Endodermal cell (in vitro differentiated cells): Measurements from ENCODE around the gene CAMKMT. TPM values are rescaled to one million over a fixed set of nuclear protein-coding genes. Genes with fewer than 3 reads are reported as not detected.

Source experiments
- DNase-seq: peaks from one replicate; pipeline ENCODE4 v3.0.0-alpha.2; 2017
- H3K27ac ChIP-seq: 2 replicates; pipeline ENCODE4 v1.5.1; 2013; ENCODE audit warnings: mild to moderate bottlenecking, low read depth, low read length, moderate library complexity
- H3K27me3 ChIP-seq: 2 replicates; pipeline ENCODE4 v1.6.1; 2013; ENCODE audit warnings: mild to moderate bottlenecking, low read length, moderate library complexity; ENCODE audit not compliant: insufficient read depth, control insufficient read depth, poor library complexity, severe bottlenecking
- H3K36me3 ChIP-seq: 2 replicates; pipeline ENCODE4 v1.7.0; 2013; ENCODE audit warnings: mild to moderate bottlenecking, low read length, moderate library complexity; ENCODE audit not compliant: control insufficient read depth, insufficient read depth
- H3K4me1 ChIP-seq: one replicate; pipeline ENCODE4 v1.7.0; 2013; ENCODE audit warnings: low read length; ENCODE audit not compliant: control insufficient read depth, insufficient read depth
- H3K4me3 ChIP-seq: 2 replicates; pipeline ENCODE4 v1.5.1; 2013; ENCODE audit warnings: mild to moderate bottlenecking, low read length, moderate library complexity
- H3K9ac ChIP-seq: 2 replicates; pipeline ENCODE4 v1.6.1; 2013; ENCODE audit warnings: mild to moderate bottlenecking, low read length, moderate library complexity; ENCODE audit not compliant: poor library complexity, severe bottlenecking; ENCODE audit errors: extremely low read depth
- H3K9me3 ChIP-seq: 2 replicates; pipeline ENCODE4 v1.6.1; 2013; ENCODE audit warnings: mild to moderate bottlenecking, low read length, moderate library complexity; ENCODE audit not compliant: control insufficient read depth
- H3K27ac Mint-ChIP-seq: 2 replicates; pipeline ENCODE4 v1.8.0; 2020; ENCODE audit warnings: mixed read lengths
- H3K27me3 Mint-ChIP-seq: 2 replicates; pipeline ENCODE4 v1.8.0; 2021; ENCODE audit warnings: mild to moderate bottlenecking, mixed read lengths; ENCODE audit not compliant: insufficient read depth
- H3K36me3 Mint-ChIP-seq: 2 replicates; pipeline ENCODE4 v1.8.0; 2020; ENCODE audit warnings: low read depth, mixed read lengths
- H3K4me1 Mint-ChIP-seq: 2 replicates; pipeline ENCODE4 v1.8.0; 2020; ENCODE audit warnings: mixed read lengths
- H3K4me3 Mint-ChIP-seq: 2 replicates; pipeline ENCODE4 v1.8.0; 2020; ENCODE audit warnings: mild to moderate bottlenecking, moderate library complexity, mixed read lengths
- H3K9me3 Mint-ChIP-seq: 2 replicates; pipeline ENCODE4 v1.8.0; 2020; ENCODE audit warnings: mild to moderate bottlenecking, mixed read lengths
- WGBS, 2 experiments: methylation state at CpG; one replicate each; pipeline versions ENCODE4 v1.1.5 to v1.1.7; 2013; ENCODE audit warnings: missing lambda C conversion rate in 2 of 2, mixed read lengths in 1 of 2; ENCODE audit not compliant: insufficient coverage in 1 of 2, insufficient read length in 1 of 2; 5-methylcytosine and 5-hydroxymethylcytosine counted together
- total RNA-seq, 2 donors: library from RNA; stranded (reverse); fragmentation: NEBNext Ultra II Directional in 1 of 2; extraction: Animal tissue kit (Norgen Biotek cat#: 25700) in 1 of 2; gene quantifications; 2 replicates in 1 of 2; 3 replicates in 1 of 2; pipeline ENCODE4 v1.2.1, GENCODE V29; 2021
- TF ChIP-seq, protein P1 (sequence below): fragments of 200-600 bp; sonication (generic); conservative IDR thresholded peaks from 2 replicates; pipeline ENCODE4 v1.5.0; 2021; ENCODE audit warnings: antibody characterized with exemption, mild to moderate bottlenecking

Gene CAMKMT
- total RNA-seq, 2 donors from 2014 or later = 31.4 to 57.5 TPM

GRCh38 chr2:44569491-44569890, 207.7 kb downstream of the CAMKMT start:
- Mint-ChIP-seq H3K27me3 (no peaks in the 10 kb centered on the region), H3K9me3 (no peaks in the 10 kb centered on the region), H3K27ac (no peak overlapping the region), H3K4me1 (peaks cover 21% of the 10 kb centered on the region), H3K4me3 (no peak overlapping the region), H3K36me3 (no peaks in the 10 kb centered on the region)
- H3K4me1 ChIP-seq = peaks cover 6% of the 10 kb centered on the region
- H3K4me3 ChIP-seq = no peak overlapping the region
- no peak for DNase-seq
- TF ChIP-seq, protein P1, sequence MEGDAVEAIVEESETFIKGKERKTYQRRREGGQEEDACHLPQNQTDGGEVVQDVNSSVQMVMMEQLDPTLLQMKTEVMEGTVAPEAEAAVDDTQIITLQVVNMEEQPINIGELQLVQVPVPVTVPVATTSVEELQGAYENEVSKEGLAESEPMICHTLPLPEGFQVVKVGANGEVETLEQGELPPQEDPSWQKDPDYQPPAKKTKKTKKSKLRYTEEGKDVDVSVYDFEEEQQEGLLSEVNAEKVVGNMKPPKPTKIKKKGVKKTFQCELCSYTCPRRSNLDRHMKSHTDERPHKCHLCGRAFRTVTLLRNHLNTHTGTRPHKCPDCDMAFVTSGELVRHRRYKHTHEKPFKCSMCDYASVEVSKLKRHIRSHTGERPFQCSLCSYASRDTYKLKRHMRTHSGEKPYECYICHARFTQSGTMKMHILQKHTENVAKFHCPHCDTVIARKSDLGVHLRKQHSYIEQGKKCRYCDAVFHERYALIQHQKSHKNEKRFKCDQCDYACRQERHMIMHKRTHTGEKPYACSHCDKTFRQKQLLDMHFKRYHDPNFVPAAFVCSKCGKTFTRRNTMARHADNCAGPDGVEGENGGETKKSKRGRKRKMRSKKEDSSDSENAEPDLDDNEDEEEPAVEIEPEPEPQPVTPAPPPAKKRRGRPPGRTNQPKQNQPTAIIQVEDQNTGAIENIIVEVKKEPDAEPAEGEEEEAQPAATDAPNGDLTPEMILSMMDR = no peak
- no peak overlapping the region for H3K9ac ChIP-seq
- H3K27ac ChIP-seq = no peak overlapping the region
- H3K27me3 ChIP-seq = no peaks in the 10 kb centered on the region
- no peaks in the 10 kb centered on the region for H3K36me3 ChIP-seq
- H3K9me3 ChIP-seq = no peaks in the 10 kb centered on the region
- WGBS, 2 experiments = 87% methylated on average over 2 of the region's 2 CpGs; no CpG with 5 or more reads in 1 of the 2 experiments

DNA sequence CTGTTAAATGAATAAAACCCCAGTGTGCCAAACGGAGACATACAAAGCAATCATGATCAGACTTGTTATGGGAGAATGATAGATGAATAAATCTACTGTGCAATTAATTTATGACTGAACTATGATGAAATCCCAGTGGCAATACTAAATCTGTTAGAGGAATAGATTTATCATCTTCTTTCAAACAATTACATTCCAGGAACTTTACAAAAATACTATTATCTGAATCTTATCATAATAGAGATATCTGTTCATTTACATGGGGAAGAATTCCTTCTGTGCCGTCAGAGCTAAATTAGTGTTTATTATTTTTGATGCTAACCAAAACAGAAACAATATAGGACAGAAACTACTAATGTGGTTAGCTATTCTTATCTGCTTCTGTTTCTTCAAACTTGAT, 208.5 kb downstream of the CAMKMT start:
- H3K9me3 Mint-ChIP-seq = no peaks in the 10 kb centered on the region
- no peaks in the 10 kb centered on the region for H3K36me3 ChIP-seq
- peaks cover 6% of the 10 kb centered on the region for H3K4me1 ChIP-seq
- 91% methylated on average over 1 of the region's 2 CpGs; no CpG with 5 or more reads in 1 of the 2 experiments for WGBS, 2 experiments
- no peaks in the 10 kb centered on the region for H3K27me3 Mint-ChIP-seq
- no peak overlapping the region for H3K9ac ChIP-seq
- TF ChIP-seq, protein P1 = no peak
- H3K36me3 Mint-ChIP-seq = no peaks in the 10 kb centered on the region
- DNase-seq = no peak
- no peak overlapping the region for H3K27ac Mint-ChIP-seq
- H3K27ac ChIP-seq = no peak overlapping the region
- peaks cover 21% of the 10 kb centered on the region for H3K4me1 Mint-ChIP-seq
- no peaks in the 10 kb centered on the region for H3K27me3 ChIP-seq
- no peaks in the 10 kb centered on the region for H3K9me3 ChIP-seq
- no peak overlapping the region for H3K4me3 Mint-ChIP-seq
- no peak overlapping the region for H3K4me3 ChIP-seq

- 67 to 85% methylated on average over 1 to 4 of the region's 4 CpGs for whole genome bisulfite sequencing, 2 experiments
- no peaks in the 10 kb centered on the region for H3K27me3 Mint-ChIP-seq
These were observed 209.0 kb downstream of the CAMKMT start for GRCh38 chr2:44570777-44571176.

More at GRCh38 chr2:44570777-44571176, 209.0 kb downstream of the CAMKMT start:
- Histone ChIP-seq H3K4me3 (peak overlapping the region; percentile 20), H3K9ac (no peak overlapping the region), H3K9me3 (no peaks in the 10 kb centered on the region), H3K27ac (no peak overlapping the region), H3K4me1 (peaks cover 6% of the 10 kb centered on the region), H3K27me3 (no peaks in the 10 kb centered on the region), H3K36me3 (no peaks in the 10 kb centered on the region)
- DNase-seq = no peak
- TF ChIP-seq, protein P1 = no peak
- H3K4me1 Mint-ChIP-seq = peaks cover 21% of the 10 kb centered on the region
- H3K27ac Mint-ChIP-seq = no peak overlapping the region
- no peak overlapping the region for H3K4me3 Mint-ChIP-seq
- H3K9me3 Mint-ChIP-seq = no peaks in the 10 kb centered on the region
- H3K36me3 Mint-ChIP-seq = no peaks in the 10 kb centered on the region
